HepG2 (cell line): ENCODE results near the gene ZNF627. TPM values are rescaled to one million over a fixed set of nuclear protein-coding genes. Genes with fewer than 3 reads are reported as not detected.
A peak's percentile ranks its signal among the peaks of the same experiment; 100 is the strongest.

ENCODE experiments used
- ATF1 ChIP-seq: IDR thresholded peaks from 2 replicates; pipeline ENCODE4 v1.6.1; 2016; ENCODE audit warnings: mild to moderate bottlenecking, control low read depth
- CEBPZ ChIP-seq: IDR thresholded peaks from 2 replicates; pipeline ENCODE4 v1.6.1; 2012; ENCODE audit warnings: low read length, improper control_type of control experiment
- DBP ChIP-seq: sonication (generic); formaldehyde crosslinking; IDR thresholded peaks from 2 replicates; pipeline ENCODE4 v1.4.0; 2020; ENCODE audit warnings: missing genetic modification reagents; ENCODE audit errors: not compliant biosample characterization
- DZIP1 ChIP-seq: sonication (generic); formaldehyde crosslinking; IDR thresholded peaks from 2 replicates; pipeline ENCODE4 v1.5.0; 2020; ENCODE audit warnings: mild to moderate bottlenecking, missing genetic modification reagents
- NFATC3 ChIP-seq: sonication (generic); formaldehyde crosslinking; IDR thresholded peaks from 2 replicates; pipeline ENCODE4 v1.5.1; 2020; ENCODE audit warnings: mild to moderate bottlenecking, missing genetic modification reagents
- ZBTB38 ChIP-seq: sonication (generic); formaldehyde crosslinking; IDR thresholded peaks from 2 replicates; pipeline ENCODE4 v1.5.1; 2020; ENCODE audit warnings: mild to moderate bottlenecking, missing genetic modification reagents
- ZFP90 ChIP-seq: sonication (generic); formaldehyde crosslinking; IDR thresholded peaks from 2 replicates; pipeline ENCODE4 v1.8.0; 2022; ENCODE audit warnings: missing genetic modification reagents, mild to moderate bottlenecking, inconsistent platforms, borderline replicate concordance
- ZGPAT ChIP-seq: IDR thresholded peaks from 2 replicates; pipeline ENCODE4 v1.6.1; 2016; ENCODE audit warnings: mild to moderate bottlenecking
- ZNF33A ChIP-seq: sonication (generic); formaldehyde crosslinking; IDR thresholded peaks from 2 replicates; pipeline ENCODE4 v1.5.1; 2020; ENCODE audit warnings: missing genetic modification reagents, mild to moderate bottlenecking, moderate library complexity, borderline replicate concordance
- ZNF496 ChIP-seq: sonication (generic); formaldehyde crosslinking; IDR thresholded peaks from 2 replicates; pipeline ENCODE4 v1.8.1; 2023; ENCODE audit warnings: mild to moderate bottlenecking, moderate library complexity, missing genetic modification reagents; ENCODE audit not compliant: insufficient replicate concordance
- ZNF775 ChIP-seq: sonication (generic); formaldehyde crosslinking; IDR thresholded peaks from 2 replicates; pipeline ENCODE4 v1.4.0; 2020; ENCODE audit warnings: missing genetic modification reagents, mild to moderate bottlenecking, moderate library complexity, borderline replicate concordance
- polyA plus RNA-seq, 8 experiments: library from polyadenylated mRNA; depleted of rRNA in 3 of 8; stranded (reverse) in 7 of 8; unstranded in 1 of 8; fragments of >200 nt; fragmentation: Illumina TruSeq in 4 of 8; extraction: Trizol in 4 of 8; gene quantifications; 2 replicates each; pipeline versions ENCODE4 v1.2.1 to v1.2.3, GENCODE V29; 2011 to 2016; ENCODE audit warnings: low read depth in 4 of 8, missing spikeins in 1 of 8, mixed read lengths in 1 of 8; ENCODE audit not compliant: insufficient read depth in 1 of 8
- total RNA-seq, 5 experiments: library from RNA; depleted of rRNA; stranded (reverse); fragments of >200 nt; fragmentation: Illumina TruSeq; extraction: Trizol; gene quantifications; 2 replicates each; pipeline ENCODE4 v1.2.3, GENCODE V29; 2016; ENCODE audit warnings: low read depth in 1 of 5
- TF ChIP-seq, protein P1 (sequence below): sonication (generic); formaldehyde crosslinking; IDR thresholded peaks from 2 replicates; pipeline ENCODE4 v1.4.0; 2020; ENCODE audit warnings: missing genetic modification reagents, mild to moderate bottlenecking, borderline replicate concordance
- TF ChIP-seq, protein P2 (sequence below): sonication (generic); formaldehyde crosslinking; IDR thresholded peaks from 2 replicates; pipeline ENCODE4 v1.4.0; 2020; ENCODE audit warnings: mild to moderate bottlenecking, missing genetic modification reagents
- TF ChIP-seq, protein P3 (sequence below): IDR thresholded peaks from 2 replicates; pipeline ENCODE4 v1.6.1; 2016; ENCODE audit warnings: low read depth

Gene ZNF627
- total and polyA plus RNA-seq, 2 of the 13 experiments (the other 11 are each of a cell fraction or from before 2014, with no cell fraction given) = 4.2 to 12.7 TPM

- no peak for TF ChIP-seq CEBPZ
- TF ChIP-seq ZNF775 (CRISPR knock-in tag) = no peak
- TF ChIP-seq ZGPAT (CRISPR knock-in tag) = peak; percentile 82; the same call in 1 of the 2 replicates
- TF ChIP-seq ATF1 = peak; percentile 71
- TF ChIP-seq ZFP90 = no peak; the same call in 1 of the 2 replicates
- peak; percentile 52; the same call in 1 of the 2 replicates for TF ChIP-seq ZBTB38 (CRISPR knock-in tag)
- peak; percentile 63; the same call in 1 of the 2 replicates for TF ChIP-seq DZIP1 (CRISPR knock-in tag)
- TF ChIP-seq, protein P1, sequence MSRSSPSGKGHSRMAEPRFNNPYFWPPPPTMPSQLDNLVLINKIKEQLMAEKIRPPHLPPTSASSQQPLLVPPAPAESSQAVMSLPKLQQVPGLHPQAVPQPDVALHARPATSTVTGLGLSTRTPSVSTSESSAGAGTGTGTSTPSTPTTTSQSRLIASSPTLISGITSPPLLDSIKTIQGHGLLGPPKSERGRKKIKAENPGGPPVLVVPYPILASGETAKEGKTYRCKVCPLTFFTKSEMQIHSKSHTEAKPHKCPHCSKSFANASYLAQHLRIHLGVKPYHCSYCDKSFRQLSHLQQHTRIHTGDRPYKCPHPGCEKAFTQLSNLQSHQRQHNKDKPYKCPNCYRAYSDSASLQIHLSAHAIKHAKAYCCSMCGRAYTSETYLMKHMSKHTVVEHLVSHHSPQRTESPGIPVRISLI (CRISPR knock-in tag) = no peak
- no peak for TF ChIP-seq DBP (CRISPR knock-in tag)
- TF ChIP-seq NFATC3 (CRISPR knock-in tag) = no peak
- TF ChIP-seq, protein P2, sequence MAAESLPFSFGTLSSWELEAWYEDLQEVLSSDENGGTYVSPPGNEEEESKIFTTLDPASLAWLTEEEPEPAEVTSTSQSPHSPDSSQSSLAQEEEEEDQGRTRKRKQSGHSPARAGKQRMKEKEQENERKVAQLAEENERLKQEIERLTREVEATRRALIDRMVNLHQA = no peak
- TF ChIP-seq ZNF496 (CRISPR knock-in tag) = no peak
- TF ChIP-seq, protein P3, sequence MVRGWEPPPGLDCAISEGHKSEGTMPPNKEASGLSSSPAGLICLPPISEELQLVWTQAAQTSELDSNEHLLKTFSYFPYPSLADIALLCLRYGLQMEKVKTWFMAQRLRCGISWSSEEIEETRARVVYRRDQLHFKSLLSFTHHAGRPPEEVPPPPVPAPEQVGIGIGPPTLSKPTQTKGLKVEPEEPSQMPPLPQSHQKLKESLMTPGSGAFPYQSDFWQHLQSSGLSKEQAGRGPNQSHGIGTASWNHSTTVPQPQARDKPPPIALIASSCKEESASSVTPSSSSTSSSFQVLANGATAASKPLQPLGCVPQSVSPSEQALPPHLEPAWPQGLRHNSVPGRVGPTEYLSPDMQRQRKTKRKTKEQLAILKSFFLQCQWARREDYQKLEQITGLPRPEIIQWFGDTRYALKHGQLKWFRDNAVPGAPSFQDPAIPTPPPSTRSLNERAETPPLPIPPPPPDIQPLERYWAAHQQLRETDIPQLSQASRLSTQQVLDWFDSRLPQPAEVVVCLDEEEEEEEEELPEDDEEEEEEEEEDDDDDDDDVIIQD = 0 out of 2 replicates have a peak, but pooled peaks have one; percentile 20
- TF ChIP-seq ZNF33A (CRISPR knock-in tag) = no peak
Measured at GRCh38 chr19:11597202-11598102, at the start of gene ZNF627 (continued).
